SJCRH30 (cell line): ENCODE measurements around the gene ZNF628. TPM values are rescaled to one million over a fixed set of nuclear protein-coding genes. Genes with fewer than 3 reads are reported as not detected.

Source experiments
- DNase-seq, 2 experiments: peaks; one replicate each; pipeline ENCODE4 v3.0.0-alpha.2; 2015 to 2020
- H3K27ac ChIP-seq: fragments of 250-450 bp; sonication (Bioruptor Pico); 2 replicates; pipeline ENCODE4 v1.5.1; 2020; ENCODE audit warnings: mild to moderate bottlenecking, moderate library complexity
- H3K27me3 ChIP-seq: fragments of 250-450 bp; sonication (Bioruptor Pico); 2 replicates; pipeline ENCODE4 v1.5.1; 2020; ENCODE audit warnings: mild to moderate bottlenecking, moderate library complexity
- H3K36me3 ChIP-seq: fragments of 250-450 bp; sonication (Bioruptor Pico); 2 replicates; pipeline ENCODE4 v1.5.1; 2020; ENCODE audit warnings: mild to moderate bottlenecking, moderate library complexity
- H3K4me1 ChIP-seq: fragments of 250-450 bp; sonication (Bioruptor Pico); 2 replicates; pipeline ENCODE4 v1.5.1; 2020; ENCODE audit warnings: mild to moderate bottlenecking, moderate library complexity
- H3K4me3 ChIP-seq: fragments of 250-450 bp; sonication (Bioruptor Pico); 2 replicates; pipeline ENCODE4 v1.5.1; 2020; ENCODE audit warnings: mild to moderate bottlenecking, moderate library complexity
- H3K9me3 ChIP-seq: fragments of 250-450 bp; sonication (Bioruptor Pico); replicated peaks from 2 replicates; pipeline ENCODE4 v1.5.1; 2020; ENCODE audit warnings: mild to moderate bottlenecking, moderate library complexity
- total RNA-seq: library from RNA; depleted of rRNA; stranded (reverse); fragments of >200 nt; shearing (Covaris generic); gene quantifications from 2 replicates; pipeline ENCODE4 v1.2.3, GENCODE V29; 2014

Gene ZNF628
- total RNA-seq, 1 experiment from 2014 or later: 2.9 TPM

GRCh38 chr19:55467236-55468053 is 9.0 kb upstream of the ZNF628 start:
- DNase-seq: peak; percentile 46 to 70
- Histone ChIP-seq H3K9me3 (no peaks in the 10 kb centered on the region), H3K36me3 (no peaks in the 10 kb centered on the region), H3K27me3 (no peaks in the 10 kb centered on the region), H3K27ac (no peak overlapping the region), H3K4me3 (no peak overlapping the region), H3K4me1 (no peaks in the 10 kb centered on the region)

GRCh38 chr19:55468054-55468393 is 8.4 kb upstream of the ZNF628 start:
- Histone ChIP-seq H3K27ac (no peak overlapping the region), H3K9me3 (no peaks in the 10 kb centered on the region), H3K4me3 (no peak overlapping the region), H3K4me1 (peaks cover 5% of the 10 kb centered on the region), H3K36me3 (no peaks in the 10 kb centered on the region), H3K27me3 (no peaks in the 10 kb centered on the region)
- DNase-seq: no peak

DNA sequence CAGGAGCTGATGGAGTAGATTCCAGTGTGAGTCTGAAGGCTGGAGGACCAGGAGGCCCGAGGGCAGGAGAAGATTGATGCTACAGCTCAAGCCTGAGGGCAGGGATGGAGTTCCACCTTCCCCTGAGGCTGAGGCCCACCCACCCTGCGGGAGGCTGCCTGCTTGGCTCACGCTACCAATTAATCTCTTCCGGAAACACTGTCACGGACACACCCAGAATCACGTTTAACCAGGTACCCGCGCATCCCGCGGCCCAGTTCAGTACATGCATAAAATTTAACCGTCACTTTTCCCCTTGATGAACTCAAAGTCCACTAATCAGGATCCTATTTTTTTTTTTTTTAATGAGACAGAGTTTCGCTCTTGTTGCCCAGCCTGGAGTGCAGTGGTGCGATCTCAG is 5.2 kb upstream of the ZNF628 start:
- peaks cover 27% of the 10 kb centered on the region for H3K4me1 ChIP-seq

DNA sequence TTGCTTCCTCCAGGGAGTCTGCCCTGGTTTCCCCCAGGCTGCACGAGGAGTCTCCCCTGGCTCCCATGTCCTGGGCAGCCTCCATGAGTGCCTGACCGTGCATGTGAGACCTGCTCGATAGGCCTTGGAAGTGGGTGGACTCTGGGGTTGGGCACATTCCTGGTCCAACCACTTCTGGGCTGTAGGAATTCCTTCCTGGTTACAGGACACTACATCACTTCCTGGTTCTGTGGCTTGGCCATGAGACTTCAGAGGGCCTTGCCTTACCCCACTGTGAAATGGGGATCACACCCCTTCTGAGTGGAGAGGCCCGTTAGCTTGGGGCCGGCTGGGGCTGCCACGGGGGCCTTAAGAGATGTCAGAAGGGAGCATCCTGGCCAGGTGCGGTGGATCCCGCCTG is 4.0 kb upstream of the ZNF628 start:
- H3K27ac ChIP-seq: no peak overlapping the region
- H3K36me3 ChIP-seq: no peaks in the 10 kb centered on the region
- H3K9me3 ChIP-seq: no peaks in the 10 kb centered on the region
- H3K4me1 ChIP-seq: peaks cover 27% of the 10 kb centered on the region
- no peaks in the 10 kb centered on the region for H3K27me3 ChIP-seq
- DNase-seq: peak in 1 of 2 experiments; percentile 42
- no peak overlapping the region for H3K4me3 ChIP-seq

More for the DNA sequence above, 5.2 kb upstream of the ZNF628 start:
- Histone ChIP-seq H3K4me3 (no peak overlapping the region), H3K36me3 (no peaks in the 10 kb centered on the region), H3K9me3 (no peaks in the 10 kb centered on the region), H3K27ac (no peak overlapping the region), H3K27me3 (no peaks in the 10 kb centered on the region)
- peak in 1 of 2 experiments; percentile 20 for DNase-seq

DNA sequence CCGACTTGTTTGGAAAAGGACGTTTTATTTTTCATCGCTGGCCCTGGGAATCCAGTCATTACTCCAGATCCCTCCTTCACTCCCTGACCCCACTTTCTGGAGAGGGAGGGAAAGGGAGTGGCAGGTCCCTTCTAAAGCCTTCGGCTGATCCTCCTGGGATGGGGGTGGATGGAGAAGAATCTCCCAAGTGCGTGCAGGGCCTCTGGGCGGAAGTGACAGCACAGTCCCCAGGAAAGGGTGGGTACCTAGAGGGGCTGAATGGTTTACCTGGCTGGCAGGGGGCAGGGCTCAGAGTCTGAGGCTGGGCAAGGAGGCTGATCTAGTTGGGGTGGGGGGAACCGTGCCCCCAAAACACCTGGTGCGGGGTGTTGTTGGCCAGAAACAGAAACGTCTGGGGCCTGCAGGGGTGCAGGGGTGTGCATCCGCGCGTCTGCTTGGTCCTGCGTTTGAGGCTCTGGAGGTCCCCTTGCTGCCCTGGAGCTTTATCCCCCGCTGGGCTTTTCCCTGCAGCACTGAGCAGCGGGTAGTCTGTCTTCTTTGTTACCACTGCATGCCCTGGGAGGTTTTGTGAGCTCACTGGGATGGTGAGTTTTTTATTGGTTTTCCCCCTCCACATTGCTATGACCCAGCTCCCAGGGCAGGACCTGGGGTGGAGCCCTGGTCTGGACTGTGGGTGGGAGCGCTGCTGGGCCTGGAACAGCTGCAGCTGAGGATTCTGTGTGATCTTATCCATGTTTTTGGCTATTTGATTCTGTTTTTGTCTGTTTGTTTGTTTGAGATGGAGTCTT is 3.0 kb upstream of the ZNF628 start:
- Histone ChIP-seq H3K4me3 (peak overlapping the region; percentile 29), H3K36me3 (no peaks in the 10 kb centered on the region), H3K27ac (peak overlapping the region; percentile 37), H3K9me3 (no peaks in the 10 kb centered on the region), H3K27me3 (no peaks in the 10 kb centered on the region), H3K4me1 (peaks cover 31% of the 10 kb centered on the region)
- peak; percentile 74 to 79 for DNase-seq

GRCh38 chr19:55474269-55475265 is 1.9 kb upstream of the ZNF628 start:
- Histone ChIP-seq H3K4me3 (no peak overlapping the region), H3K4me1 (peaks cover 31% of the 10 kb centered on the region), H3K9me3 (no peaks in the 10 kb centered on the region), H3K36me3 (no peaks in the 10 kb centered on the region), H3K27ac (peak overlapping the region; percentile 37), H3K27me3 (no peaks in the 10 kb centered on the region)
- DNase-seq: no peak

DNA sequence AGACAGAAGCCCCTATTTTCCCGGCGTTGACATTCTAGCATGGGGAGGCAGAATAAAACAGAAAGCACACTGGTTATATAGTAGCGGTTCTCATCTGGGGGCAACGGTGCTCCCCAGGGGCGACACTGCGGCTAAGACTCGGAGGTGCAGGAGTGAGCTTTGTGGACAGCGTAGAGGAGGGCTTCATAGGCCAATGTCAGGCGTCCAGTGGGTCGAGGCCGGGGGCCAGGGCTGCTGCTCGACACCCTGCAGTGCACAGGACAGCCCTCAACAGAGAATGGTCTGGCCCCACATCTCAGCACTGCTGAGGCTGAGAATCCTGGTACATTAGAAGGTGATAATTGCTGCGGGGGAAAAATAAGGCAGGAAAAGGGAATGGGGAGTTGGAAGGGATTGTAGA is 1.5 kb downstream of the ZNF628 start:
- Histone ChIP-seq H3K27ac (no peak overlapping the region), H3K4me1 (peaks cover 28% of the 10 kb centered on the region), H3K27me3 (no peaks in the 10 kb centered on the region), H3K36me3 (no peaks in the 10 kb centered on the region), H3K9me3 (no peaks in the 10 kb centered on the region), H3K4me3 (no peak overlapping the region; the same call in 1 of the 2 replicates)
- DNase-seq: no peak

DNA sequence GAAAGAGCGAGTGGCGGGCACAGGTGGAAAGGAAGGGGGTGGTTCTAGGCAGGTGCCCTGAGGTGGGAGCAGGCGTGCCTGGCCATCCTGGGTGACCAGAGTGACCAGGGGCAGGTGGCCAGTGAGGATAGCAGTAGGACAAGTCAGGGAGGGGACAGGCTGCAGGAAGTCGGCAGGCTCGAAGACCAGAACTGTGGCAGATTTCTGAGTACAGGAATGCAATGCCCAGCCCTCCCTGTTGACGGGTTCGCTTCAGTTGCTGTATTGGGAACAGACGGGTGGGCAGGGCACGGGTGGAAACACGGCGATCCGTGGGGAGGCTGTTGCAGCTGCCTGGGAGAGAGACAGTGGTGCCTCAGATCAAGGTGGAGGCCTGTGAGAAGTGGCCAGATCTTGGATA is 1.9 kb downstream of the ZNF628 start:
- H3K4me3 ChIP-seq: no peak overlapping the region

DNA sequence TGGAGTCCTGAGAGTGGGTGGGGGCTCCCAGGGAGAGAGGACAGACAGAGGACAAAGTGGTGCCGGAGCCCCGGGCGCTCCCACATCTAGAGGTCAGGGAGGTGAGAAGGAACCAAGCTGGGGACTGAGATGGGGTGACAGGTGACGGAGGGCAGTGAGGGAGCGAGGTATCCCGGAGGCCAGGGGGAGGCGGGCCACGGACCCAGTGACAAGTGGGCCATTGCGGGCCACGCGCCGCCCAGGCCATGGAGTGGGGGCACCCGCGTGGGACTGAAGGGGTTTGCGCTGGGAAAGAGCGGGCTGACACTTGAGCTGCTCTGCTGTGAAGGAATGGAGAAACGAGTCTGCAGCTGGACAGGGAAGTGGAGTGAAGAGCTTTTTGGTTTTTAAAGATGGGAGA is 2.6 kb downstream of the ZNF628 start:
- Histone ChIP-seq H3K27me3 (no peaks in the 10 kb centered on the region), H3K4me1 (peaks cover 16% of the 10 kb centered on the region), H3K4me3 (no peak overlapping the region), H3K9me3 (no peaks in the 10 kb centered on the region), H3K27ac (no peak overlapping the region), H3K36me3 (no peaks in the 10 kb centered on the region)
- DNase-seq: no peak

More for the DNA sequence above, 1.9 kb downstream of the ZNF628 start:
- Histone ChIP-seq H3K9me3 (no peaks in the 10 kb centered on the region), H3K27ac (no peak overlapping the region), H3K4me1 (peaks cover 23% of the 10 kb centered on the region), H3K36me3 (no peaks in the 10 kb centered on the region), H3K27me3 (no peaks in the 10 kb centered on the region)
- DNase-seq: no peak

DNA sequence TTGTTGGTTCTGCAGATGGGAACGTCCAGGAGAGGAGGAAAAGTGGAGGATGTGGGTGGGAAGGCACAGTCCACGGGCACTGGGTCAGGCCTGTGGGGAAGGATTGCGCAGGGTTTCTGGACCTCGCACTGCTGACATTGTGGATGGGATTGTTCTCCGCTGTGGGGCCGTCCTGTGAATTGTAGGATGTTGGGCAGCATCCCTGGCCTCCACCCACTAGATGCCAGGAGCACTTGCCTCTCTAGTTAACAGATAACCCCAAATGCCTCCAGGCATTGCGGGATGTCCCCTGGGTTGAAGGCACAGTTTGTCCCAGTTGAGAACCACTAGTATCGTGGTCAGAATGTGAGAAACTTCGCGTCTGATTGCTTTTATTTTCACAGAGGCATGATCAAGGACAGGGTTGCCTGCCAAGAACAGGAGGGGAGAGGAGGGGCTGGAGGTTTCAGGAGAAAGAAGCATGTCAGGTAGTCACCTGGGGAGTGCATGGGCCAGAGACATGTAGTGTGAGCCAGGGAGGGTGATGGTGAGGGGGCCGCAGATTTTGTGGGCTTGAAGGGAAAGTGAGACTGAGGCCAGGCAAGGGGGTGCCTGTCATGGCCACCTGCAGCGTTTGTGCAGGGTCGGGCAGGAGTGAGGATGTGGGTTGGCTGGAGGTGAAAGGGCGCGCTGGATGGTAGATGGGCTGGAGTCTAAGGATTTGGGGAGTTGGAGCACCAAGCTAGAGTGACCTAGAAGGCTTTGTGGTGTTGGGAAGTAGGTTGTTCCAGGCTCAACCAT is 3.2 kb downstream of the ZNF628 start:
- no peaks in the 10 kb centered on the region for H3K27me3 ChIP-seq
- no peaks in the 10 kb centered on the region for H3K36me3 ChIP-seq
- no peak overlapping the region for H3K4me3 ChIP-seq
- DNase-seq: no peak
- no peaks in the 10 kb centered on the region for H3K9me3 ChIP-seq
- peaks cover 14% of the 10 kb centered on the region for H3K4me1 ChIP-seq
- H3K27ac ChIP-seq: no peak overlapping the region

DNA sequence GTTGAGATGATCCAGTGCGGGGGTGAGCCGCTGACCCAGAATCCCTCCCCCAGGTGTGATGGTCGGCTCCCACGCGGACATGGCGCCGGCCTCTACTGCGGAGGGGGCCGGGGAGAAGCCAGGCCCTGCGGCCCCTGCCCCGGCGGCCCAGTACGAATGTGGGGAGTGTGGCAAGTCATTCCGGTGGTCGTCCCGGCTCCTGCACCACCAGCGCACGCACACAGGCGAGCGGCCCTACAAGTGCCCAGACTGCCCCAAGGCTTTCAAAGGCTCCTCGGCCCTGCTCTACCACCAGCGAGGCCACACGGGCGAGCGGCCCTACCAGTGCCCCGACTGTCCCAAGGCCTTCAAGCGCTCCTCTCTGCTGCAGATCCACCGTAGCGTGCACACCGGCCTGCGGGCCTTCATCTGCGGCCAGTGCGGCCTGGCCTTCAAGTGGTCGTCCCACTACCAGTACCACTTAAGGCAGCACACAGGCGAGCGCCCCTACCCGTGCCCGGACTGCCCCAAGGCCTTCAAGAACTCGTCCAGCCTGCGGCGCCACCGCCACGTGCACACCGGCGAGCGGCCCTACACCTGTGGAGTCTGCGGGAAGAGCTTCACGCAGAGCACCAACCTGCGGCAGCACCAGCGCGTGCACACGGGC is 4.9 kb downstream of the ZNF628 start:
- Histone ChIP-seq H3K4me3 (no peak overlapping the region), H3K9me3 (no peaks in the 10 kb centered on the region), H3K27ac (no peak overlapping the region), H3K4me1 (peaks cover 13% of the 10 kb centered on the region), H3K36me3 (no peaks in the 10 kb centered on the region), H3K27me3 (no peaks in the 10 kb centered on the region)
- DNase-seq: no peak

DNA sequence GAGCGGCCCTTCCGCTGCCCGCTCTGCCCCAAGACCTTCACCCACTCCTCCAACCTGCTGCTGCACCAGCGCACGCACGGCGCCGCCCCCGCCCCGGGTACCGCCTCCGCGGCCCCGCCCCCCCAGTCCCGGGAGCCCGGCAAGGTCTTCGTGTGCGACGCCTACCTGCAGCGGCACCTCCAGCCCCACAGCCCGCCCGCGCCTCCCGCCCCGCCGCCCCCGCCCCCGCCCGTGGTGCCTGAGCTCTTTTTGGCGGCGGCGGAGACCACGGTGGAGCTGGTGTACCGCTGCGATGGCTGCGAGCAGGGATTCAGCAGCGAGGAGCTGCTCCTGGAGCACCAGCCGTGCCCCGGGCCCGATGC is 5.4 kb downstream of the ZNF628 start:
- Histone ChIP-seq H3K36me3 (no peaks in the 10 kb centered on the region), H3K9me3 (no peaks in the 10 kb centered on the region), H3K4me3 (no peak overlapping the region), H3K27me3 (no peaks in the 10 kb centered on the region), H3K27ac (no peak overlapping the region), H3K4me1 (peaks cover 16% of the 10 kb centered on the region)
- DNase-seq: no peak

GRCh38 chr19:55482156-55482961 is 5.9 kb downstream of the ZNF628 start:
- no peaks in the 10 kb centered on the region for H3K9me3 ChIP-seq
- H3K36me3 ChIP-seq: no peaks in the 10 kb centered on the region
- DNase-seq: no peak
- no peak overlapping the region for H3K4me3 ChIP-seq
- H3K27ac ChIP-seq: no peak overlapping the region
- H3K27me3 ChIP-seq: no peaks in the 10 kb centered on the region
- H3K4me1 ChIP-seq: peaks cover 21% of the 10 kb centered on the region
